Osteocyte (in vitro differentiated cells): Measurements from ENCODE around the gene CPE. TPM values are rescaled to one million over a fixed set of nuclear protein-coding genes. Genes with fewer than 3 reads are reported as not detected.

Source experiments
- DNase-seq: peaks from one replicate; pipeline ENCODE4 v3.0.0; 2021; ENCODE audit warnings: mixed read lengths; ENCODE audit not compliant: unreplicated experiment; ENCODE audit errors: extremely low spot score
- H3K27ac Mint-ChIP-seq: one replicate; pipeline ENCODE4 v1.8.0; 2021; ENCODE audit warnings: mild to moderate bottlenecking, mixed read lengths; ENCODE audit not compliant: unreplicated experiment
- H3K27me3 Mint-ChIP-seq: one replicate; pipeline ENCODE4 v1.8.0; 2021; ENCODE audit warnings: mixed read lengths; ENCODE audit not compliant: unreplicated experiment
- H3K36me3 Mint-ChIP-seq: one replicate; pipeline ENCODE4 v1.8.0; 2021; ENCODE audit warnings: mixed read lengths; ENCODE audit not compliant: unreplicated experiment
- H3K4me1 Mint-ChIP-seq: one replicate; pipeline ENCODE4 v1.8.0; 2021; ENCODE audit warnings: mixed read lengths; ENCODE audit not compliant: unreplicated experiment
- H3K4me3 Mint-ChIP-seq: one replicate; pipeline ENCODE4 v1.8.0; 2021; ENCODE audit warnings: mild to moderate bottlenecking, moderate library complexity, mixed read lengths; ENCODE audit not compliant: unreplicated experiment
- H3K9me3 Mint-ChIP-seq: one replicate; pipeline ENCODE4 v1.8.0; 2021; ENCODE audit warnings: mixed read lengths; ENCODE audit not compliant: unreplicated experiment
- CTCF ChIP-seq: fragments of 200-600 bp; sonication (generic); IDR thresholded peaks from 2 replicates; pipeline ENCODE4 v1.5.0; 2021; ENCODE audit warnings: antibody characterized with exemption, mild to moderate bottlenecking, moderate library complexity
- total RNA-seq: library from RNA; stranded (reverse); gene quantifications from 2 replicates; pipeline ENCODE4 v1.2.1, GENCODE V29; 2021

CPE gene
- total RNA-seq, 1 donor from 2014 or later = 195 TPM

DNA sequence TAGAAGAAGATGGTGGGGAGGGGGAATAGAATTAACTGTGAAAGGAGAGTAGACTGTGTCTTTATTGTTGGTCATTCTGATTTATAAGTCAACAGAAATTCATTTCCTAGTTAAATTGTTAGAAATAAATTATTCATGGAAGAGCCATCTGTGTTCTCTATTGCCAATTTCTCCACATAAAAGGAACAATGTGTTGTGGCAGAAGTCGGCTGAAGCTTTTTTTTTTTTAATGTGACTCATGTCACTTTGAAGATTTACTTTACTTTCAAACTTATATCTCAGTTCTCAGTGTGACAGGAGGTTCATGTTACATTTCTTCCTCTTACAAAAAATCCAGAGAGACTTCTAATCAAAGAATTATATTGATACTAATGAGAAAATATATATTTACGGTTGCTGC lies 60.5 kb downstream of the CPE start:
- Mint-ChIP-seq H3K4me1 (peaks cover 8% of the 10 kb centered on the region), H3K27me3 (no peaks in the 10 kb centered on the region), H3K4me3 (no peak overlapping the region), H3K27ac (peak overlapping the region; percentile 79), H3K36me3 (no peaks in the 10 kb centered on the region), H3K9me3 (no peaks in the 10 kb centered on the region)
- no peak for DNase-seq
- no peak for TF ChIP-seq CTCF

DNA sequence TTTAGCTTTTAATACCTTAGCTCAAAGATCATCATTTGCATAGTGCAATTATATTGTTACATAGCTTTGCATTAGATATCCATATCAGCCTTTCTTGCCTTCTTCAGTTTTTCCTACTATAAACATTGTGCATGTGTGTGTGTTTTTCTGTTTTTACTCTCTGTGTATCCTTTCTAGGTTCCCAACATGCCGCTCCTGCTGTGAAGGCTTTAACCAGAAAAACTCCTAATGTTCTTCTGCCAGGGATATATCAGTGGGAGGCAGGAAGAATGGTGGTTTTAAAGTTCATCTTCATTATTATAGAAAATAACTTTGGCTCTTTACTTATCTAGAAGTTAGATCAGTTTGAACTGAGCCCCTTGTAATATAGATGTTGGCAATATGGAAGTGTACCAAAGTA lies 61.2 kb downstream of the CPE start:
- no peak for DNase-seq
- H3K4me1 Mint-ChIP-seq = peaks cover 8% of the 10 kb centered on the region
- H3K27me3 Mint-ChIP-seq = no peaks in the 10 kb centered on the region
- H3K4me3 Mint-ChIP-seq = peak overlapping the region; percentile 63
- no peaks in the 10 kb centered on the region for H3K36me3 Mint-ChIP-seq
- TF ChIP-seq CTCF = no peak
- H3K9me3 Mint-ChIP-seq = no peaks in the 10 kb centered on the region
- H3K27ac Mint-ChIP-seq = peak overlapping the region; percentile 79

DNA sequence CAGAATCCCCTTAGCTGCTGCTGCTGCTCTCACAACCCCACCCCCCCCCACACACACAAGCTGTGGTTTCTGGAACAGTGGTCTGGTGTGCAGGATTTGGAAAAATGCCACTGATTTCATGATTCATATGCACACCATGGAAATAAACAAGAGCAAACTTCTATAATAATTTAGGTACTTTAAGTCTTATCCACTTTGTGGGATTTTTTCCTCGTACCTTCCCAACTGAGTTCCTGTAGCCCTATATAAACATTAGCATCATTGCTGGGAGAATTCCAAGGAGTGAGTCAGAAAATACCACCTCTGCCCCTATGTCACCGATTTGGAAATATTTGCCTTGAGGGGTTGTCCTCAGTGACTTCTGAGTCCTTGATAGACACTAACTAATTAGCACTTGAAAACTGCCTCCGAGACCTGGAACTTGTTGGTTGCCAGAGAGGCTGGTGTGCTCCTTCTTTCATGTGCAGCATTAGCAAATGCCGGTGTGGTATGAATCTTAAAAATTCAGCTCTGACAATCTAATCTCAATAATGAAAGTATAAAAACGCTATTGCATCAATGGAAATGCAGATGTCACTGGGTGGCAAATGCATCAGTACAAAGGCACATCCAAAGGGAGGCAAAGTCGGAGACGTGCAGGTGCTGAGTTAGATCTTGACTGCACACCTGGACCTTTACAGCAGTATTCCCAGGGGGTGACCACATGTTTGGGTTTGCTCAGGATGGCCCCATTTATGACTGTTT lies 61.8 kb downstream of the CPE start:
- no peaks in the 10 kb centered on the region for H3K36me3 Mint-ChIP-seq
- no peaks in the 10 kb centered on the region for H3K9me3 Mint-ChIP-seq
- H3K4me3 Mint-ChIP-seq = peak overlapping the region; percentile 63
- H3K4me1 Mint-ChIP-seq = peaks cover 8% of the 10 kb centered on the region
- peak overlapping the region; percentile 79 for H3K27ac Mint-ChIP-seq
- no peak for DNase-seq
- no peak for TF ChIP-seq CTCF
- H3K27me3 Mint-ChIP-seq = no peaks in the 10 kb centered on the region

DNA sequence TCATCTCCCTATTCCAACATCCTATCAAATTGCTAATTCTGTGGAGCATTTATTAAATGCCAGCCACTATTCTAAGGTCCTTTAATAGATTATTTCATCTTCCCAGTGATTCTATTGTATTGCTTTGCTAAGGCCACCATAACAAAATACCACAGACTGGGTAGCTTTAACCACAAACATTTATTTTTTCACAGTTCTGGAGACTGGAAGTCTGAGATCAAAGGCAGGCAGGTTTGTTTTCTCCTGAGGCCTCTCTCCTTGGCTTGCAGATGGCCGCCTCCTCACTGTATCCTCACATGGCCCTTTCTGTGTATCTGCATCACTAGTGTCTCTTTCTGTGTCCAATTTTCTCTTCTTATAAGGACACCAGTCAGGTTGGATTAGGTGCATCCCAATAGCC lies 64.5 kb downstream of the CPE start:
- H3K4me1 Mint-ChIP-seq = peaks cover 8% of the 10 kb centered on the region
- no peak overlapping the region for H3K4me3 Mint-ChIP-seq
- no peak for DNase-seq
- no peaks in the 10 kb centered on the region for H3K36me3 Mint-ChIP-seq
- H3K27ac Mint-ChIP-seq = no peak overlapping the region
- no peaks in the 10 kb centered on the region for H3K27me3 Mint-ChIP-seq
- no peak for TF ChIP-seq CTCF
- H3K9me3 Mint-ChIP-seq = no peaks in the 10 kb centered on the region

GRCh38 chr4:165448700-165449099 lies 69.9 kb downstream of the CPE start:
- Mint-ChIP-seq H3K4me3 (no peak overlapping the region), H3K36me3 (peaks cover 2% of the 10 kb centered on the region), H3K27ac (no peak overlapping the region), H3K4me1 (no peaks in the 10 kb centered on the region), H3K9me3 (no peaks in the 10 kb centered on the region), H3K27me3 (no peaks in the 10 kb centered on the region)
- DNase-seq = no peak
- TF ChIP-seq CTCF = no peak
